Measurements from ENCODE around the gene NTM.

DNA sequence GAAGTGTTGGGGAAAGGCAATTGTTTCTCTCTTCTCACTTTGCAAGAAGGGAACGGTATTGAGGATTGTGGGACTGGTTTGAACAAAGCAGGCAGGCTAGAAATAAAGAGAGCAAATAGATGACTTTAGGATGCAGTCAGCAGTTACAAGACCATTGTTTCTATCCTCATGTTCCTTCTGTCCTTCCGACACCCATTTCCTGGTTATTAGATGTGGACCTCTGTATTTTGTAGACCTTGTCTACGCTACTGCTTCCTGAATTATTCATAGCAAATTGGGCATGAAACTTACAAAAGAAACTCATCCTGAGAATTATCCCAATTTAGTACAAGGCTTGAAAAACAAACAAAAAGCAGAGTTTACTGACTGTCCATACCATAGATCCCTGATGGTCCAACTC lies 656.3 kb downstream of the NTM start:
- TF ChIP-seq, protein P1, sequence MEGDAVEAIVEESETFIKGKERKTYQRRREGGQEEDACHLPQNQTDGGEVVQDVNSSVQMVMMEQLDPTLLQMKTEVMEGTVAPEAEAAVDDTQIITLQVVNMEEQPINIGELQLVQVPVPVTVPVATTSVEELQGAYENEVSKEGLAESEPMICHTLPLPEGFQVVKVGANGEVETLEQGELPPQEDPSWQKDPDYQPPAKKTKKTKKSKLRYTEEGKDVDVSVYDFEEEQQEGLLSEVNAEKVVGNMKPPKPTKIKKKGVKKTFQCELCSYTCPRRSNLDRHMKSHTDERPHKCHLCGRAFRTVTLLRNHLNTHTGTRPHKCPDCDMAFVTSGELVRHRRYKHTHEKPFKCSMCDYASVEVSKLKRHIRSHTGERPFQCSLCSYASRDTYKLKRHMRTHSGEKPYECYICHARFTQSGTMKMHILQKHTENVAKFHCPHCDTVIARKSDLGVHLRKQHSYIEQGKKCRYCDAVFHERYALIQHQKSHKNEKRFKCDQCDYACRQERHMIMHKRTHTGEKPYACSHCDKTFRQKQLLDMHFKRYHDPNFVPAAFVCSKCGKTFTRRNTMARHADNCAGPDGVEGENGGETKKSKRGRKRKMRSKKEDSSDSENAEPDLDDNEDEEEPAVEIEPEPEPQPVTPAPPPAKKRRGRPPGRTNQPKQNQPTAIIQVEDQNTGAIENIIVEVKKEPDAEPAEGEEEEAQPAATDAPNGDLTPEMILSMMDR (IDR thresholded peaks at IDR 0.05; ENCODE audit: poor library complexity) = no peak
- TF ChIP-seq EZH2phosphoT487 (IDR thresholded peaks at IDR 0.05; ENCODE audit: low read depth, severe bottlenecking, unreplicated experiment) (no peak), EZH2 (IDR thresholded peaks at IDR 0.05; ENCODE audit: borderline replicate concordance) (no peak)

All from hepatocyte (in vitro differentiated cells).